SK-N-SH treated with all-trans-retinoic acid at 6 μM for 48 hours (cell line): Measurements from ENCODE around the gene ELFN1.

Experiments
- ARNTL ChIP-seq: fragments of 450-650 bp; formaldehyde crosslinking; IDR thresholded peaks from 2 replicates; pipeline ENCODE4 v1.5.0; 2020; ENCODE audit warnings: low read depth, mild to moderate bottlenecking, moderate library complexity, borderline replicate concordance
- CREB5 ChIP-seq: fragments of 250-450 bp; sonication (Bioruptor Pico); IDR thresholded peaks from 2 replicates; pipeline ENCODE4 v1.5.1; 2020; ENCODE audit warnings: low read depth, mild to moderate bottlenecking, moderate library complexity
- PATZ1 ChIP-seq: fragments of 250-450 bp; sonication (Bioruptor Pico); IDR thresholded peaks from 2 replicates; pipeline ENCODE4 v1.8.0; 2020; ENCODE audit warnings: mild to moderate bottlenecking, moderate library complexity, borderline replicate concordance
- RARB ChIP-seq: fragments of 250-450 bp; sonication (Bioruptor Pico); IDR thresholded peaks from 2 replicates; pipeline ENCODE4 v1.8.0; 2021; ENCODE audit warnings: mild to moderate bottlenecking, moderate library complexity
- SNAI2 ChIP-seq: fragments of 250-450 bp; sonication (Bioruptor Pico); IDR thresholded peaks from 2 replicates; pipeline ENCODE4 v1.5.0; 2020; ENCODE audit warnings: mild to moderate bottlenecking, moderate library complexity
- TSHZ2 ChIP-seq: fragments of 250-450 bp; sonication (Bioruptor Pico); IDR thresholded peaks from 2 replicates; pipeline ENCODE4 v1.5.0; 2020; ENCODE audit warnings: mild to moderate bottlenecking, moderate library complexity
- ZFP3 ChIP-seq: fragments of 250-450 bp; sonication (Bioruptor Pico); IDR thresholded peaks from 2 replicates; pipeline ENCODE4 v1.5.0; 2020; ENCODE audit warnings: mild to moderate bottlenecking, moderate library complexity
- ZFP30 ChIP-seq: fragments of 450-650 bp; formaldehyde crosslinking; IDR thresholded peaks from 2 replicates; pipeline ENCODE4 v1.5.0; 2022; ENCODE audit warnings: mild to moderate bottlenecking, moderate library complexity
- ZNF8 ChIP-seq: fragments of 450-650 bp; formaldehyde crosslinking; IDR thresholded peaks from 2 replicates; pipeline ENCODE4 v1.5.0; 2020; ENCODE audit warnings: mild to moderate bottlenecking, moderate library complexity

GRCh38 chr7:1646957-1647891 lies 22.9 kb upstream of the ELFN1 start:
- TF ChIP-seq ARNTL (CRISPR knock-in tag), result no peak
- no peak for TF ChIP-seq RARB (CRISPR knock-in tag)
- no peak for TF ChIP-seq ZNF8 (CRISPR knock-in tag)
- TF ChIP-seq TSHZ2 (CRISPR knock-in tag), result no peak
- no peak for TF ChIP-seq SNAI2 (CRISPR knock-in tag)
- no peak for TF ChIP-seq ZFP30 (CRISPR knock-in tag)
- TF ChIP-seq PATZ1 (CRISPR knock-in tag), result no peak
- TF ChIP-seq CREB5 (CRISPR knock-in tag), result no peak
- TF ChIP-seq ZFP3 (CRISPR knock-in tag), result no peak
